Lung (tissue), 12 donors: Measurements from ENCODE around the gene MERTK. TPM values are rescaled to one million over a fixed set of nuclear protein-coding genes. Genes with fewer than 3 reads are reported as not detected.

Source experiments
- ATAC-seq: fragments of 200-7000 bp; cut with Tn5 transposase; one replicate; pipeline ENCODE4 v1.9.1; 2020; ENCODE audit warnings: moderate number of reproducible peaks; ENCODE audit not compliant: insufficient read depth, low FRiP score
- DNase-seq, 3 donors: peaks; one replicate each; pipeline ENCODE4 v3.0.0-alpha.2; 2013 to 2017
- H3K27ac ChIP-seq, 2 donors: one replicate each; pipeline ENCODE4 v1.5.1; 2013; ENCODE audit warnings: mild to moderate bottlenecking in 2 of 2, moderate library complexity in 2 of 2, control low read depth in 1 of 2, inconsistent platforms in 1 of 2, low read depth in 1 of 2, low read length in 1 of 2
- H3K27me3 ChIP-seq, 3 donors: one replicate each; pipeline ENCODE4 v1.5.1; 2013; ENCODE audit warnings: low read length in 2 of 3; ENCODE audit not compliant: control insufficient read depth in 3 of 3, insufficient read depth in 3 of 3
- H3K36me3 ChIP-seq, 4 donors: one replicate each; pipeline ENCODE4 v1.5.1; 2013; ENCODE audit warnings: low read length in 4 of 4, mild to moderate bottlenecking in 1 of 4, moderate library complexity in 1 of 4; ENCODE audit not compliant: control insufficient read depth in 4 of 4, insufficient read depth in 4 of 4
- H3K4me1 ChIP-seq, 5 donors: one replicate each; pipeline ENCODE4 v1.5.1; 2013; ENCODE audit warnings: low read length in 5 of 5, mild to moderate bottlenecking in 2 of 5, moderate library complexity in 1 of 5; ENCODE audit not compliant: control insufficient read depth in 5 of 5, insufficient read depth in 5 of 5
- H3K4me3 ChIP-seq: one replicate; pipeline ENCODE4 v1.5.1; 2013; ENCODE audit warnings: mild to moderate bottlenecking, control low read depth, moderate library complexity
- H3K9ac ChIP-seq, 2 donors: one replicate each; pipeline ENCODE4 v1.5.1; 2013; ENCODE audit warnings: low read length in 2 of 2, control low read depth in 1 of 2; ENCODE audit not compliant: insufficient read depth in 1 of 2
- H3K9me3 ChIP-seq, 4 donors: one replicate each; pipeline ENCODE4 v1.5.1; 2013; ENCODE audit warnings: low read length in 3 of 4, mild to moderate bottlenecking in 1 of 4, moderate library complexity in 1 of 4; ENCODE audit not compliant: control insufficient read depth in 4 of 4, insufficient read depth in 3 of 4
- WGBS, 2 donors: extraction: QIAGEN DNeasy Blood & Tissue Kit; methylation state at CpG; one replicate each; pipeline ENCODE4 v1.1.7; 2013; 5-methylcytosine and 5-hydroxymethylcytosine counted together
- polyA plus RNA-seq, 2 donors: library from polyadenylated mRNA; stranded (reverse); fragments of 200-250 nt; gene quantifications; one replicate each; pipeline ENCODE4 v1.2.1, GENCODE V29; 2013
- total RNA-seq, 2 donors: library from RNA; depleted of rRNA in 1 of 2; stranded (reverse); fragments of >200 nt in 1 of 2; gene quantifications; one replicate each; pipeline ENCODE4 v1.2.1, GENCODE V29; 2014 to 2021
- TF ChIP-seq, protein P1 (sequence below): IDR thresholded peaks from 2 replicates; pipeline ENCODE4 v1.5.1; 2012; ENCODE audit warnings: mild to moderate bottlenecking; ENCODE audit errors: control extremely low read depth, extremely low read depth
- donor health status: control.
- donor health status: control.
- donor health status: Bipolar disorder and iron deficiency.
- donor health status: healthy.
- donor health status: DM: yes; HTN: yes; CAD: no.

Gene MERTK
- total and polyA plus RNA-seq, 4 donors, result 5.5 to 33.1 (median 22.4) TPM

DNA sequence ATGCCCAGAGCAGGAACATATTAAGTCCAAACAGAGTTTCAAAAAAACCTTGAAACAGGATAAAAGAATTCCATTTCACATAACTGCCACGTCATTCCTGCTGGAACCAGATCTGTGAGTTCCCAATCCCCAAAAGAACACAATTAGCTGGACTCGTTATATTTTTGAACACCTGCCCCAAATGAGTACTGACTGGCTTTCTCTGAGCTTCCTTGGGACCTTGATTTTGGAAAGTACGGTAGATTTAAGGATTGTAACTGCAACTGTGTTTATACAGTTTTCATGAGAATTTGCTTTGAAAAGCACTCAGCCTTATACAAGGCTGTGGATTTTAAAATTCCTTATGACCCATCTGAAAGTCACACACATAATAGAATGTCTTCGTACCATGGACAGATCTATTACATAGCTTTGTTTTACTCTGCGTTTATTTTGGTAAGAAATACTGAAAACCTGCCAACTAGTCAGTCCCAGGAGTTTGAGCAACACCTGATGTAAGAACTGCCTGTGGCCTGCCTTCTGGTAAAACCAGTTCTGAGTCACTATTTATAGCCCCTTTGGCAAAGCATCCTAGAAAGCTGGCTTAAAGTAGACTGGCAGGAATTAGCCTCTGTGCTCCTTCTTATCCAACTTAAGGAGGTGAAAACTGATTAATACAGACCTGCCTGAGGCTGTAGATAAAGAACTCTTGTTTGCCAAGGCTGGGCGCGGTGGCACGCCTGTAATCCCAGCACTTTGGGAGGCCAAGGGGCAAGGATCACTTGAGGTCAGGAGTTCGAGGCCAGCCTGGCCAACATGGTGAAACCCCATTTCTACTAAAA is 48.1 kb downstream of the MERTK start:
- peaks cover 0 to 12% (median 5%) of the 10 kb centered on the region in 5 donors for H3K4me1 ChIP-seq
- H3K9me3 ChIP-seq, result no peaks in the 10 kb centered on the region
- H3K9ac ChIP-seq, result no peak overlapping the region
- no peaks in the 10 kb centered on the region for H3K27me3 ChIP-seq
- no peak overlapping the region for H3K4me3 ChIP-seq
- TF ChIP-seq, protein P1, sequence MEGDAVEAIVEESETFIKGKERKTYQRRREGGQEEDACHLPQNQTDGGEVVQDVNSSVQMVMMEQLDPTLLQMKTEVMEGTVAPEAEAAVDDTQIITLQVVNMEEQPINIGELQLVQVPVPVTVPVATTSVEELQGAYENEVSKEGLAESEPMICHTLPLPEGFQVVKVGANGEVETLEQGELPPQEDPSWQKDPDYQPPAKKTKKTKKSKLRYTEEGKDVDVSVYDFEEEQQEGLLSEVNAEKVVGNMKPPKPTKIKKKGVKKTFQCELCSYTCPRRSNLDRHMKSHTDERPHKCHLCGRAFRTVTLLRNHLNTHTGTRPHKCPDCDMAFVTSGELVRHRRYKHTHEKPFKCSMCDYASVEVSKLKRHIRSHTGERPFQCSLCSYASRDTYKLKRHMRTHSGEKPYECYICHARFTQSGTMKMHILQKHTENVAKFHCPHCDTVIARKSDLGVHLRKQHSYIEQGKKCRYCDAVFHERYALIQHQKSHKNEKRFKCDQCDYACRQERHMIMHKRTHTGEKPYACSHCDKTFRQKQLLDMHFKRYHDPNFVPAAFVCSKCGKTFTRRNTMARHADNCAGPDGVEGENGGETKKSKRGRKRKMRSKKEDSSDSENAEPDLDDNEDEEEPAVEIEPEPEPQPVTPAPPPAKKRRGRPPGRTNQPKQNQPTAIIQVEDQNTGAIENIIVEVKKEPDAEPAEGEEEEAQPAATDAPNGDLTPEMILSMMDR, result no peak
- ATAC-seq (peak; percentile 76), DNase-seq (peak; percentile 58 to 90 (median 76))
- 50 to 63% methylated on average over 9 of the region's 9 CpGs for WGBS, 2 donors
- peak overlapping the region in 1 of 2 donors; percentile 19 for H3K27ac ChIP-seq
- H3K36me3 ChIP-seq, result peaks cover 0 to 7% (median 4%) of the 10 kb centered on the region in 4 donors

DNA sequence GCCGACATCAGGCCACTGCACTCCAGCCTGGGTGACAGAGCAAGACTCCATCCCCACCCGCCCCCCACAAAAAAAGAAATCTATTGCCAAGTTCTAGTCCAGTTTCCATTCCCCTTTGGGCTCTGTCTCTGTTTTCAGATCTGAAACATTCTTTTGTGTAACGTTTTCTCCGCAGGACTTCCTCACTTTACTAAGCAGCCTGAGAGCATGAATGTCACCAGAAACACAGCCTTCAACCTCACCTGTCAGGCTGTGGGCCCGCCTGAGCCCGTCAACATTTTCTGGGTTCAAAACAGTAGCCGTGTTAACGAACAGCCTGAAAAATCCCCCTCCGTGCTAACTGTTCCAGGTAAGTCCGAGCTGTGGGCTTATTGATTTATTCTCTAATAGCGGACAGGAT is 48.8 kb downstream of the MERTK start:
- Histone ChIP-seq H3K4me3 (no peak overlapping the region), H3K27me3 (no peaks in the 10 kb centered on the region), H3K27ac (peak overlapping the region in 1 of 2 donors; percentile 38), H3K36me3 (peaks cover 0 to 7% (median 4%) of the 10 kb centered on the region in 4 donors), H3K9me3 (no peaks in the 10 kb centered on the region), H3K9ac (no peak overlapping the region), H3K4me1 (peaks cover 0 to 12% (median 5%) of the 10 kb centered on the region in 5 donors)
- TF ChIP-seq, protein P1, result no peak
- ATAC-seq (no peak), DNase-seq (no peak)
- WGBS, 2 donors, result 90 to 91% methylated on average over 11 of the region's 11 CpGs

DNA sequence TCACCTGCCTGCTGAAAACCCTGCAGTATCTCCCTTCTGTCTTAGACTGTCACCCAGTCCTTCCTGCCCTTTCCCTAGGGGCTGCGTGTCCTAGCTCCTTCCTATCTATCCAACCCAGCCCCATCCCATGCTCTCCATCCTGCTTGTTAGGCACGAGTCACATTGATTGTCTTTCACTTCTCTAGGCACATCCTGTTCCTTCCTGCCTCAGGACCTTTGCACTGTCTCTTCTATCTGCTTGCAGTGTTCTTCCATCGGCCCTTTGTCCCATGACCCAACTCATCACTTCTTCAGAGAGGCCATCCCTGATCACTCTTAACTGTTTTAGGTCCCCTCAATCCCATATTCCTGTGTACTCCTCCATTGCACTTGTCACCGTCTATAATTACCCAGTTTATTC is 50.4 kb downstream of the MERTK start:
- no peak overlapping the region for H3K4me3 ChIP-seq
- no peak for DNase-seq
- ATAC-seq, result no peak
- no peak overlapping the region for H3K27ac ChIP-seq
- H3K9ac ChIP-seq, result no peak overlapping the region
- TF ChIP-seq, protein P1, result no peak
- WGBS, 2 donors, result 88 to 94% methylated on average over 4 of the region's 4 CpGs
- no peaks in the 10 kb centered on the region for H3K27me3 ChIP-seq
- H3K9me3 ChIP-seq, result no peaks in the 10 kb centered on the region
- peaks cover 0 to 12% (median 3%) of the 10 kb centered on the region in 5 donors for H3K4me1 ChIP-seq
- H3K36me3 ChIP-seq, result peaks cover 0 to 7% (median 4%) of the 10 kb centered on the region in 4 donors
